ENCODE data around the gene SIRT5.

The SIRT5 gene

GRCh38 chr6:13548500-13549210 is 25.7 kb upstream of the SIRT5 start:
- in situ Hi-C loops (cut with MboI; ENCODE audit: low sequenced_read_pairs) = loop anchor here (25.0 kb wide), 2 partner anchors 211 to 636 kb away; partner anchors contain the start of gene TBC1D7

GRCh38 chr6:13550656-13551055 is 23.7 kb upstream of the SIRT5 start:
- in situ Hi-C loops (cut with MboI; ENCODE audit: low sequenced_read_pairs) = no loop called here

- in situ Hi-C loops (cut with MboI; ENCODE audit: low sequenced_read_pairs) = no loop called here
These were observed 20.8 kb upstream of the SIRT5 start for GRCh38 chr6:13553646-13554045.

- in situ Hi-C loops (cut with MboI; ENCODE audit: low sequenced_read_pairs) = no loop called here
These were observed 19.5 kb upstream of the SIRT5 start for GRCh38 chr6:13554929-13555333.

GRCh38 chr6:13557841-13558240 is 16.6 kb upstream of the SIRT5 start:
- in situ Hi-C loops (cut with MboI; ENCODE audit: low sequenced_read_pairs) = no loop called here

GRCh38 chr6:13558718-13559117 is 15.7 kb upstream of the SIRT5 start:
- in situ Hi-C loops (cut with MboI; ENCODE audit: low sequenced_read_pairs) = no loop called here

GRCh38 chr6:13559251-13559650 is 15.2 kb upstream of the SIRT5 start:
- in situ Hi-C loops (cut with MboI; ENCODE audit: low sequenced_read_pairs) = no loop called here

- in situ Hi-C loops (cut with MboI; ENCODE audit: low sequenced_read_pairs) = no loop called here
These were observed 14.3 kb upstream of the SIRT5 start for GRCh38 chr6:13559968-13560650.

GRCh38 chr6:13560651-13561044 is 13.8 kb upstream of the SIRT5 start:
- in situ Hi-C loops (cut with MboI; ENCODE audit: low sequenced_read_pairs) = no loop called here

- in situ Hi-C loops (cut with MboI; ENCODE audit: low sequenced_read_pairs) = no loop called here
These were observed 12.7 kb upstream of the SIRT5 start for GRCh38 chr6:13561624-13562267.

GRCh38 chr6:13563009-13563408 is 11.4 kb upstream of the SIRT5 start:
- in situ Hi-C loops (cut with MboI; ENCODE audit: low sequenced_read_pairs) = no loop called here

- in situ Hi-C loops (cut with MboI; ENCODE audit: low sequenced_read_pairs) = no loop called here
These were observed 8.5 kb upstream of the SIRT5 start for GRCh38 chr6:13565921-13566320.

GRCh38 chr6:13566500-13566899 is 7.9 kb upstream of the SIRT5 start:
- in situ Hi-C loops (cut with MboI; ENCODE audit: low sequenced_read_pairs) = no loop called here

GRCh38 chr6:13568970-13569369 is 5.4 kb upstream of the SIRT5 start:
- in situ Hi-C loops (cut with MboI; ENCODE audit: low sequenced_read_pairs) = no loop called here

- in situ Hi-C loops (cut with MboI; ENCODE audit: low sequenced_read_pairs) = no loop called here
These were observed 2.2 kb upstream of the SIRT5 start for GRCh38 chr6:13572240-13572639.

- in situ Hi-C loops (cut with MboI; ENCODE audit: low sequenced_read_pairs) = no loop called here
These were observed 1.3 kb upstream of the SIRT5 start for GRCh38 chr6:13572951-13573654.

- in situ Hi-C loops (cut with MboI; ENCODE audit: low sequenced_read_pairs) = no loop called here
These were observed 711 bp upstream of the SIRT5 start for GRCh38 chr6:13573669-13574110.

- in situ Hi-C loops (cut with MboI; ENCODE audit: low sequenced_read_pairs) = no loop called here
These were observed 241 bp upstream of the SIRT5 start for GRCh38 chr6:13574149-13574570.

GRCh38 chr6:13575377-13575775 is 975 bp downstream of the SIRT5 start:
- in situ Hi-C loops (cut with MboI; ENCODE audit: low sequenced_read_pairs) = no loop called here

- in situ Hi-C loops (cut with MboI; ENCODE audit: low sequenced_read_pairs) = no loop called here
These were observed 1.6 kb downstream of the SIRT5 start for GRCh38 chr6:13576017-13576416.

GRCh38 chr6:13577926-13578325 is 3.5 kb downstream of the SIRT5 start:
- in situ Hi-C loops (cut with MboI; ENCODE audit: low sequenced_read_pairs) = no loop called here
